Measurements from ENCODE around the gene NDUFAF2. TPM values are rescaled to one million over a fixed set of nuclear protein-coding genes. Genes with fewer than 3 reads are reported as not detected.
A peak's percentile ranks its signal among the peaks of the same experiment; 100 is the strongest.
"Not testable (repeated sequence)": the region's sequence is repeated elsewhere in the genome, so short reads cannot be mapped to it uniquely, and the experiment has no call there.

The NDUFAF2 gene
- total RNA-seq, 1 donor from 2014 or later = 11.2 TPM

DNA sequence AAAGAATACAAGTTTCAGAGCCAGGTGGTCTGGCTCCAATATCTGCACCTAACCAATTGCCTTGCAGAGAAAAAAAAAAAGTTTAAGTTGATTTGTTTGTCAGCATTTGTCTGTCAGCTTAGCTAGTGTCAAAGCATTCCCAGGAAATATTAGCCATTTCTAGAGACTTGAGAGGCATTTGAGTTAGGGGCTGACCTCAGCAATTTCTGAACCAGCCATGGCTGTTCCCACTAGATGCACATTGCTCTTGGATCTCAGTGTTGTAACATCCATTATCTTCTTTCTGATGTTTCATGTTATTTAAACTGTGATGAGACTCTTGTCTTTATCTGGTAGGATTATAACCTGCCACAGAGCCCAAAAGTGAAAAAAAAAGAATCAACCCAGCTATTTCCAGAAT, 102.3 kb downstream of the NDUFAF2 start:
- no peak for DNase-seq (ENCODE audit: low spot score)

DNA sequence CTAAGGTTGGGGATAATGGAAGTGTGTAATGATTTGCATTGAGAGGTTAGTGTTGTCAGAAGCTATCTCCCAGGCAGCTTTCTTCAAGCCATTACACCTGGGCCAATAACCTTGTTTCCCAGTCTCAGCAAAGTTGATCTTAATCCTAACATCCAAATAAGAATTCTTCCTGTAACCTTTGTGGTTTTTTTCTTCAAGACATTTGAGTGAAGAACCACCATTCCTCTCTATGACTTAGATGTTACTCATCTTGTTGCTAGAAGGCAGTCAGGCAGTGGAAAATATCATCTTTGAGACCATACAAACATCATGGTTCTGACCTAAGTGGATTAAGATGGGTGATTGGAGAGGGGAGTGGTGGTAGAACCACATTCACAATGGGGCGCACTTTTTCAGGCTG, 103.5 kb downstream of the NDUFAF2 start:
- DNase-seq (ENCODE audit: low spot score) = no peak
- ATAC-seq = no peak

More for the DNA sequence above, 102.3 kb downstream of the NDUFAF2 start:
- ATAC-seq = no peak

DNA sequence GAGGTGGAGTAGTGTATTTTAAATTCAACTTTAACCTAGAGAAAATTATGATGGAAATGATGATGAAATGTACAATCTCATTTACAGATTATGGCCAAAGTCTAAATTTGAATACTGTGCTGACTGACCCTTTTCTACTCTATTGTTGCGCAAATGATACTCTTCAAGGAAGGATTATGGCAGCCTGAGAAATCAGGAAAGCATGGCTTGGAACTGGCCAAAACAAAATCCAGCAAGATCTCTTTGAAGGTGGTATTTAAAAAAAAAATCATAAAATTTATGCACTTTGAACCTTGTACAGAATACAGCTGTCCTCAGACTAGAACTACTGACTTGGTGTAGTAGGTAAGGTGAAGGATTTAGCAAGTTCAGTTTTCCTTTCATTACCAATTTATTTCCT, 105.3 kb downstream of the NDUFAF2 start:
- ATAC-seq (no peak), DNase-seq (ENCODE audit: low spot score) (no peak)

DNA sequence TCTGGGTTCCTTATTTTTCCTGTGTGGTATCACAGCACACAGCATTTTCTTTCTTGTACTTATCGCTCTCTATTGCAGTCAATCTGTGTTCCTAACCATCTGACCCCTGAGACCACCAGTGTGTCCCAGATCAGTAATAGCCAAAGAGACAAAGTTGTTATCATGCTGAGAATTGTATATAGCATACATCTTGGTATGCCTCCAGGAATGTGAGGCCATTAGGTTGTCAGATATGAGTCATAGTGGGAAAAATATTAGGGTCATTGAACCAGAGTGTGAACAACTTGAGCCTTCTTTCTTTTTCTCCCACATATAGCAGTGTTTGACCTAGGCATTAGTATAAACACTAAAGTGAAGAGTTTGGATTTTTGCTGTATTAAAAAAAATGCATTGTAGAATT, 106.3 kb downstream of the NDUFAF2 start:
- ATAC-seq = no peak

DNA sequence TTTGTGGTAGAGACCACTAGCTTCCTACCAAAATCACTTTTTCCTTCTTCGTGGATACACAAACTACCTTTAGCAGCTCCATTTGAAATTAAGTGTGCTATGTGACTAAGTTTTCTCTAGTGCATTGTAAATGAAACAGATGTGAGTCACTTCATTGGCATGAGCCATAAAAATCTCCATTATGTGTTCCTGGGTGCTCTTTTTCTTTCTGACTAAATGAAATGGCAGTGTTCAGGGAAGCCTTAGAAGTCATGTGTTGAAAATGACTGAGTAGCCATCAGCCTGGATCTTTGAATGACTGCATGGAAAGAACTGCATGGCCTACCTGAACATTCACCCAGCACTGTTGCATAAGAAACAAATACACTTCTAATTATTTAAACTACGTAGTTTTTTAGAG, 107.9 kb downstream of the NDUFAF2 start:
- DNase-seq (ENCODE audit: low spot score) (no peak), ATAC-seq (no peak)

More for the DNA sequence above, 106.3 kb downstream of the NDUFAF2 start:
- DNase-seq (ENCODE audit: low spot score) = no peak

DNA sequence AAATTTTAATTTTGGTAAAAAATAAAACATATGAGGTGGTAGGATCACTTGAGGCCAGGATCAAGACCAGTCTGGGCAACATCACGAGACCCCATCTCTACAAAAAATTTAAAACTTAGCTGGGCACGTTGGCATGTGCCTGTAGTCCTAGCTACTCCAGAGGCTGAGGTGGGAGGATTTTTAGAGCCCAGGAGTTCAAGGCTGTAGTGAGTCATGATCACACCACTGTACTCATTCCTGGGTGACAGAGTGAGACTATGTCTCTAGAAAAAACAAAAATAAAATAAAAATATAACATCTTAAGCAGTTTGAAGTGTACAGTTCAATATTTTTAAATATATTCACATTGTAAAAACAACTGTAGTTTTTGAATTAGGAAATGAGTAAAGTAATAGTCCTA, 108.9 kb downstream of the NDUFAF2 start:
- ATAC-seq (no peak), DNase-seq (ENCODE audit: low spot score) (no peak)

DNA sequence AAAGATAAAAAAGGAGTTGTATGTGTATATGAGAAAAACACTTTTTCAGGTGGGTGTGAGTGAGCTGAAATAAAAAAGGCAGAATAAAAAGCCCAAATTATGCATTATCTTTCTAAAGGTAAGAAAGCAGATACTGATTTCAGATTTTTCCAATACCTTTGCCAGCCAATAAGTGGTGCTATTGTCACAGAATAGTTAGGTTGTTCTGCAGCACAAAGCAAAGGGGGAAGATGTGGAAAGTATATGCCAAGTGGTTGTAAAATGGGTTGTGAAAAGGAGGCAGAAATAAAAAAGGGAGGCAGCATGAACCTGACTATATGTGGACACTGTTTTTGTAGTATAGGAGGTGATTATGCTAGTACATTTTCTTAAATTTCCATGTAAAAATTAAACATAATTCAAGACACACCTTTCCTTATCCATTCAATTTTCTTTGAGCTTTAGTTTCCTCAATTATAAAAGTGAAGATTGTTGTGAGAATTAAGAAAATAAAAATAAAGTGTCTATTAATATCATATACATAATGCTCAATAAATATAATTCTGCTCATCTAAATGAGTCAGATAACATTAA, 110.5 kb downstream of the NDUFAF2 start:
- no peak for DNase-seq (ENCODE audit: low spot score)
- peak; percentile 74 for ATAC-seq

DNA sequence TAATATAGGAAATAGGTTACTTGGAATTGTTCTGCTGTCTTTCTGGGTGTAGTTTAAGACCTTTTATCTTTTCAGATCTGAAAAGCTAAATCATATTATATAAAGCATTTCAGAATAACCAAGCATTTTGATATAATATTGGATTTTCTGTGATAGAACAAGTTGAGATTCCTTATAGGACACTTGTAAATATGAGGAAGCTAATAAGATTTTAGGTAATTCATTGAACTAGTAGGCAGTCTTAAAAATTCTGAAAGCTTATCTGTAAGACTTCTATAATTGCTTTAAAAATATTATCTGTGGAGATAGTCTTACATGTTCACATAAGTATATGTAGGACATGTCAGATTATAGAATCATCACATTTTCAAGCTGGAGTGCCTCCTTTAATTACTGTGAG, 114.5 kb downstream of the NDUFAF2 start:
- ATAC-seq = no peak
- no peak for DNase-seq (ENCODE audit: low spot score)

DNA sequence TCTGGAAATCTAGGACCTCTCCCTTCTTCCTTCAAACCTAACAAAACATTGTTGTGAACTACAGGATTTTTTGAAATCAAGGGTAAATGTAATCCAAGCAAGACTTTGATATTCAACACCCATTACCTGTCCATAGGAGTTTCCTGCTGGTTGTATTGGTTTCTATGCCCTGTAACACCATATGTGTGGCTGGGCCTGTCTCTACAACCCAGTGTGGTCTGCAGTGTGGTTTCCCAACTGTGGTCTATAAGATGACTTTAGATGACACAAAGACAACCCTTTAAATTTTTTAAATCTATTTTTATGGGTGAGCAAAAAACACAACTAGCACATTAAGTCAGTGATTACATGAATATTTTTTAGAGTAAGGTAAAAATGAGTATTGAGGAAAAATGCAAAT, 124.1 kb downstream of the NDUFAF2 start:
- DNase-seq (ENCODE audit: low spot score) = no peak
- ATAC-seq = no peak

DNA sequence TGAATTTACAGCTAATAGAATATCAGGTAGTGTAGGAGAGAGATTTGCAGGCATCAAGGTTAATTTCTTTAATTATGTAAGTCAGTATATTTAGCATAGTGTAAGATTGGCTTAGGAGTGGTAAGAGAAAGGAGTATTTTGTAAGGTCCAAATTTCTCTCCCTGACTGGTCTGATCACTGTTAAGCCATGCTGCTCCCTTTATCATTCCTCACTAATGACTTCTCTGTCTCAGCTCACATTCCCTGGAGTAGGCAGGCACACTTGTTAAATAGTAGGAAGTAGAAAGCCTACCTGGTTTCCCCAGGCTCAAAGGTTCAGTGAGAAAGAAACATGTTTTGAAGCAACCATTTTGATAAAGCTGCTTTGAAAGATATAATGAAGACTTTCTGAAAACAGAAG, 126.5 kb downstream of the NDUFAF2 start:
- no peak for ATAC-seq
- DNase-seq (ENCODE audit: low spot score) = no peak

DNA sequence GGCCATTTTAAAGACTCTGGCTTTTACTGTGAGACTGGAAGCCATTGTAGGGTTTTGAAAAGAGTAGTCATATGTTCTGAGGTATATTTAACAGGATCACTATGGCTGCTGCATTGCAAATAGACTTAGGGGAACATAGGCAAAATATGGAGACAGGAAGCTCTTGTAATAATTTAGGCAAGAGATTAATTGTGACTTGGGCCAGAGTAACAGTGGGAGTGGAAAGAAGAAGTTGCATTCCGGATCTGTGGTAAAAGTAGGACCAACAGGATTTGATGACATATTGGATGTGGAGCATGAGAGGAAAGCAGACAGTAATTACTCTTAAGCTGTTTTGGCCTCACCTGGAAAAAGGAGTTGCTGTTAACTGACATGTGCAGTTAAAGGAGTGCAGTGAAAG, 131.6 kb downstream of the NDUFAF2 start:
- ATAC-seq (no peak), DNase-seq (ENCODE audit: low spot score) (no peak)

DNA sequence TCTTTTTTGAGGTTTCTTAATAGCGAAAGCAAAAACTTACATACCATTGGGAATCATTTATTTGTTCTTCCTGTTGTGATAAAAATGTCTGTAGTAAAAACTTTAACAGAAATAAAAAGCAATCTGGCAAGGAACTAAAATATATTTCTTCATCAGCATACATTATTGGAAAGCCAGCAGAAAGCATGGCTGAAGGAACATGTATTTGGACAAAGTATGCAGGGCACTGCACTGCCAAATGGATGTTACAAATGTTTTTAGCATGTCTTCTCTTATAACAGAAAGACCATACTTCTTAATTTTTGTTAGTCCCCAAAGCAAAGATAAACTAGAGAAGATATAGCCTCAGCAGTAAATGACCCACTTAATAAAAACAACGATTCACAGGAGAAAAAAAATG, 136.7 kb downstream of the NDUFAF2 start:
- no peak for ATAC-seq
- DNase-seq (ENCODE audit: low spot score) = no peak

DNA sequence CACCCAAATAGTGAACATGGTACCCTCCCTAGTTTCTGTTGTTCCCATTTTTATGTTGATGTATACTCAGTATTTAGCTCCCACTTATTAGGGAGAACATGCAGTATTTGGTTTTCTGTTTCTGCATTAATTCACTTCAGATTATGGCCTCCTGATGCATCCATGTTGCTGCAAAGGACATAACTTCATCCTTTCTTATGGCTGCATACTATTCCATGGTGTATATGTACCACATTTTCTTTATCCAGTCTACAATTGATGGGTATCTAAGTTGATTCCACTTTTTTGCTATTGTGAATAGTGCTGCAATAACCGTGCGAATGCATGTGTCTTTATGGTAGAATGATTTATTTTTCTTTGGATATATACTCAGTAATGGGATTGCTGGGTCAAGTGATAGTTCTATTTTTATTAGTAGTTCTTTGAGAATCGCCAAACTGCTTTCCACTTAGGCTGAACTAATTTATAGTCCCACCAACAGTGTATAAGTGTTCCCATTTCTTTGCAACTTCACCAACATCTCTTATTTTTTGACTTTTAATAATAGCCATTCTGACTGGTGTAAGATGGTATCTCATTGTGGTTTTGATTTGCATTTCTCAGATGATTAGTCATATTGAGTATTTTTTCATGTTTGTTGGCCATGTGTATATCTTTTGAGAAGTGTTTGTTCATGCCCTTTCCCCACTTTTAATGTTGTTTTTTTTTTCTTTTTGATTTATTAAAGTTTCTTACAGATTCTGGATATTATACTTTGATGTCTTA, 137.7 kb downstream of the NDUFAF2 start:
- ATAC-seq (no peak), DNase-seq (ENCODE audit: low spot score) (no peak)

DNA sequence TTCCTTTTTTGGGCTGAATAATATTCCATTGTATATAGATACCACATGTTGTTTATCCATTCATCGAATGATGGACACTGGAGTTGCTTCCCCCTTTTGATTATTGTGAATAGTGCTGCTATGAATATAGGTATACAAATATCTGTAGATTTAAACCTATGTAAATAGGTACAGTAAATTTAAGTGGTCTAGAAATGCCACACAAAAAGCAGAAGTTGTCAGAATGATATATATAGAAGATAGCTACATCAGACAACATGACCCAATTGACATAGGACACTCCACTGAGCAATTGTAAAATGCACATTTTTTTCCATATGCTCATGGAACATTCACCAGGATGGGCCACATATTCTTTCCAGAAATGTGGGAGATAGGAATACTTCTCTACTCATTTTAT, 139.7 kb downstream of the NDUFAF2 start:
- ATAC-seq (no peak), DNase-seq (ENCODE audit: low spot score) (no peak)

DNA sequence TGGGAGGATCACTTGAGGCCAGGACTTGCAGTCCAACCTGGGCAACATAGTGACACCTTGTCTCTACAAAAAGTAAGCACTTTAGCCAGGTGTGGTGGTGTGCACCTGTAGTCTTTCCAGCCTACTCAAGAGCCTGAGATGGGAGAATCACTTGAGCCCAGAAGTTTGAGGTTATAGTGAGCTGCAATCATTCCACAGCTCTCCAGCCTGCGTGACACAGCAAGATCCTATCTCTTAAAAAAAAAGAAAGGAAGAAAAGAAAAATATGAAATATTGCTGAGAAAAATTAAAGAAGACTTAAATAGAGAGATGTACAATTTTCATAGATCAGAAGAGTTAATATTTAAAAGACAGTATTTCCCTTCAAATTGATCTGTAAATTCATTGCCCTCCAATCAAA, 140.9 kb downstream of the NDUFAF2 start:
- DNase-seq (ENCODE audit: low spot score) (no peak), ATAC-seq (no peak)

DNA sequence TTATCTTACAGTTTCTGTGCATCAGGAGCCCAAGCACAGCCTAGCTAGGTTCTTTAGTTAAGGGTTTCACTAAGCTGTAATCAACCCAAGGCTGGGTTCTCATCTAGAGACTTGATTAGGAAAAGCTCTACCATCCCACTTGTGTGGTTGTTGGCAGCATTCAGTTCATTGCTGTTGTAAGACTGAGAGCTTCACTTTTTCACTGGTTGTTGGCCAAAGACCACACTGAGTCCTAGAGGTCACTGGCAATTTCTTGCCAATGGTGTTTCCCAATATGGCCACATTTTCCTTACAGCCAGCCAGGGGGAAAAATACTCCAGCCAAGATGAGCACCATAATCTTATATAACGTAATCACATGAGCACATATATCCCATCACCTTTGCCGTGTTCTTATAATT, 142.9 kb downstream of the NDUFAF2 start:
- DNase-seq (ENCODE audit: low spot score) = no peak

DNA sequence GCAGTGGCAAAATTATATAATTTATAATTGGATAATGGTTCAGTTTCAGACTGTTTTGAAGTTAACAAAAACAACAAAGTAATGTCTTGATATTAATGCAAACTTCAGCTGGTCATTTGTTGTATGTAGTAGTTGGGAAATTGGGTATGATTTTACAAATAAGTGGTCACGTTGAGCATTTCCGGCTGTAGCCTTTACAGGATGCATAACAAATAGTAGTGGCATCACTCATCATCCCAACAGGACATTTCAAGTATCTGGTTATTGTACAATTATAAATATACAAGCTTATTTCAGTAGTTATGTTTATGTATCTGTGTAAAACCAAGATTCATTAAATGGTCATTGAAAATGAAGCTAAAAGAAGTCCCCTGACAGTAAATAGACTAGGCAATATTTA, 144.3 kb downstream of the NDUFAF2 start:
- ATAC-seq (no peak), DNase-seq (ENCODE audit: low spot score) (no peak)

More for the DNA sequence above, 142.9 kb downstream of the NDUFAF2 start:
- ATAC-seq = peak; percentile 47

DNA sequence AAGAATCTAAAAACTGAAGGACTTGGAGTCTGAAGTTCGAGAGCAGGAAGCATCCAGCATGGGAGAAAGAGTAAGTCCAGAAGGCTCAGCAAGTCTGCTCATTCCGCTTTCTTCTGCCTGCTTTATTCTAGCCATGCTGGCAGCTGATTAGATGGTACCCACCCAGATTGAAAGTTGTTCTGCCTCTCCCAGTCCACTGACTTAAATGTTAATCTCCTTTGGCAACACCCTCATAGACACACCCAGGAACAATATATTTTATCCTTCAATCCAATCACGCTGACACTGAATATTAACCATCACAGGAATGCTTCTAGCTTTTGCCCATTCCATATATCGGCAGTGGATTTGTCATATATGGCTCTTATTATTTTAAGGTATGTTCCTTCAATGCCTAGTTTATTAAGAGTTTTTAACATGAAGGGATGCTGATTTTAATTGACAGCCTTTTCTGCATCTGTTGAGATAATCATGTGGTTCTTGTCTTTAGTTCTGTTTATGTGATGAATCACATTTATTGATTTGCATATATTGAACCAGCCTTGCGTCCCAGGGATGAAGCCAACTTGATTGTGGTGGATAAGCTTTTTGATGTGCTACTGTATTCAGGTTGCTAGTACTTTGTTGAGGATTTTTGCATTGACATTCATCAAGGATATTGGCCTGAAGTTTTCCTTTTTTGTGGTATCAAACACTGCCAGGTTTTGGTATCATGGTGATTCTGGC, 148.2 kb downstream of the NDUFAF2 start:
- ATAC-seq; DNase-seq (ENCODE audit: low spot score): not testable (repeated sequence)

DNA sequence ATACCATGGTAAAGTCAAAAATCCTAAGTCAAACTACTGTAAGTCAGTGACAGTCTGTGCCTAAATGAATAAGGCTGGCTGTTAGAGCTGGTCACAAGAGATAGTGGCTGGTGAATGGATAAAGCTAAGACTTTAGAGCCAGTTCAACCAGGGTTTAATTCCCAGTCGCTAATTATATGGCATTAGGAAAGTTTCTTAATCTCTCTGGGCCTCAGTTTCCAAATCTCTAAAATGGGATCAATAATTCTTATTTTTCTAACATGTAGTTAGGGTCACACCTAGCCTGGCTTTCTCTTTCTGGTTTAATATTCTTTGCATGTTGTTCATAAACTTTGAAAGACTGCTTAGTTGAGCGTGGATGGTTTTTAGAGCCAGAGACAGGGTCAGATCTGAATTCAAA, 152.5 kb downstream of the NDUFAF2 start:
- ATAC-seq = no peak
- no peak for DNase-seq (ENCODE audit: low spot score)

DNA sequence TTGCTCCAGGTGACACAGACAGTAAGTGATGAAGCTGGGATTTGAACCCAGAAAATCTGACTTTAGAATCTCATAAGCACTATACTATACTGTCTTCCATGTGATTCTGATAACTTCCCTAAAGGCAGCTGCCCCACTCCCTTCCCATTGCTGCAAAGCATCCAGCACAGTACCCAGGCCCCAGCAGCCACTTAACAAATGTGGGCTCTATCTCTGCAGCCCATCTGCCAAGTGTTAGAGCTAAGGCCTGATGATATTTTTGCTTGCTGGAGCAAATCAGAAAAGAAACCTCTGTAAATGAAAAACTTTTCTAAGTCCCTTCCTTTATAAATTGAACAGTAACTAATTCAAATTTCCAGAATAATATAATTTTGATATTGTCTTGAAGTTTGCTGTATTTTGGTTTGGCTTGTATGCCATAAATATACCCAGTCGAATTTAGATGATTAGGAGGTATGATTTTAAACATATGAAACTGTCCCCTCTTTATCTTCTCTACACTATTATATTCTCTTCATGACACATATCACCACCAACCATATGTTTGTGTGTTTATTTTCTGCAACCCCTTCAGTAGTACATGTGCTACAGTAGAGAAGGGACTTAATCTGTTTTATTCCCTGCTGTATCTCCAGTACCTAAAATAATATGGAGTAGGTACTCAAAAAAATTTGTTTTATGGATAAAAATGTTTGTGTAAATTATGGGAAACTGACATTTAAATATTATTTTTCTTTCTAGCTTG, 153.4 kb downstream of the NDUFAF2 start:
- ATAC-seq (no peak), DNase-seq (ENCODE audit: low spot score) (no peak)

DNA sequence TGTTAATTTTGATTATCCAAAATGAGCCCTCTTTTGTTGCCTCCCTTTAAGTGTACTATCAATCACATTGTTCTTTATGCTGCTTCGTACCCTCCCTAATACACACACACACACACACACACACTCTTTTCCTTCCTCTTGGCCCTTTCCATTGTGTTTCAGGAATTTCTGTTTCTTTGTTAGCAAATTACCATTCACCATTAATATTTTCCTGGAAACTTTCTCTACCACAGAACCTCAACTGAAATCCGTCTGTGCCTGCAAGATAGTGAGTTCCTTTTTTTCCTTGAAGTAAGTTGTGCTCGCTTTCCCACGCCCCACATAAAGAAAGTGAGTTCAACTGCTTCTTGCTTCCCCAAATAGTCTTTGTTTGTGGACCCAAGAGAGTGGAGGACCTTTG, 155.4 kb downstream of the NDUFAF2 start:
- ATAC-seq (no peak), DNase-seq (ENCODE audit: low spot score) (no peak)

All from left lobe of liver (tissue), 2 donors.